Inferior parietal cortex (tissue), 1 donor: Measurements from ENCODE around the gene COA8.

ENCODE experiments used
- DNase-seq: peaks from one replicate; pipeline ENCODE4 v3.0.0-alpha.2; 2016; ENCODE audit errors: extremely low spot score

The COA8 gene, protein sequence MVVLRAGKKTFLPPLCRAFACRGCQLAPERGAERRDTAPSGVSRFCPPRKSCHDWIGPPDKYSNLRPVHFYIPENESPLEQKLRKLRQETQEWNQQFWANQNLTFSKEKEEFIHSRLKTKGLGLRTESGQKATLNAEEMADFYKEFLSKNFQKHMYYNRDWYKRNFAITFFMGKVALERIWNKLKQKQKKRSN

GRCh38 chr14:103562429-103563225 is at the start of gene COA8, which contains the start of gene BAG5:
Gene COA8, plus strand, starts transcription at chr14:103562960. Its CDS starts 42 bp downstream, at chr14:103563002.
Gene BAG5, minus strand, starts transcription at chr14:103562657. Its CDS starts 1,493 bp downstream, at chr14:103561164.
- peak; percentile 71 for DNase-seq

DNA sequence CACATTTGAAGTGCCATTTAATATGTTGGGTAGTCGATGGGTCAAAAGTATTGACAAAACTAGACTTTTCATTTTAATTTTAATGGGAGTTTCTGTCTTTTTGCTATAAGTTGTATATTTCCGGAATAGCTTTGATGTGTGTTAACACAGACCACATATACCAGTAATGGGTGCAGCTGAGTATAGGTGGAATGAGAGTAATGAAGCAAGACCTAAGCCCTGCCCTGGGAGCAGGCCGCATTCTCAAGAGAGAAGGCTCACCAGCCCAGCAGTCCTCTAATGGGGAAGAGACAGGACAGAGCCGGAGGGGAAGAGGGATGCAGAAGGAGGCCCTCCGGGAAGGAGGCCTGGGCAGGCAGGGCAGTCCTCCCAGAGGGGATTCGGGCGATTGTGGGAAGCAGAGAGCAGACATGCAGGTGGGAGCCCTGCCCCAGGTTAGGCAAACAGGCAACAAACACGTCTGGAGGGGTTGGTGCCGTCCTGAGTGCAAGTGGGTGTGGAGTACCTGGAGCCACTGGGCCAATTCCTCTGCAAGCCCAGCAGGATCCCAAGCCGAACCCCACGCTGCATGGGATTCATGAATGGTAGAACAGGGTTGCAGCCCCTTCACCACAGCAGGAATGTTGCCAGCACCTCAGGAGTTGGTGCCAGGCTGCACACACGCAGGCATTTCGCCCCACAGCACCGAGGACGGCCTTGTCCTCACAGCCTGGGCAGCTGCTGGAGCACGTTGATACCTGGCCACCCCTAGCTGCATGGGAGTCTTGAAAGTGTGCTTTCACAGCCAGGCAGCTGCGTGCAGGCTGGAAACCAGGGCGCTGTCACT is 48.0 kb upstream of the COA8 start:
- DNase-seq = no peak

DNA sequence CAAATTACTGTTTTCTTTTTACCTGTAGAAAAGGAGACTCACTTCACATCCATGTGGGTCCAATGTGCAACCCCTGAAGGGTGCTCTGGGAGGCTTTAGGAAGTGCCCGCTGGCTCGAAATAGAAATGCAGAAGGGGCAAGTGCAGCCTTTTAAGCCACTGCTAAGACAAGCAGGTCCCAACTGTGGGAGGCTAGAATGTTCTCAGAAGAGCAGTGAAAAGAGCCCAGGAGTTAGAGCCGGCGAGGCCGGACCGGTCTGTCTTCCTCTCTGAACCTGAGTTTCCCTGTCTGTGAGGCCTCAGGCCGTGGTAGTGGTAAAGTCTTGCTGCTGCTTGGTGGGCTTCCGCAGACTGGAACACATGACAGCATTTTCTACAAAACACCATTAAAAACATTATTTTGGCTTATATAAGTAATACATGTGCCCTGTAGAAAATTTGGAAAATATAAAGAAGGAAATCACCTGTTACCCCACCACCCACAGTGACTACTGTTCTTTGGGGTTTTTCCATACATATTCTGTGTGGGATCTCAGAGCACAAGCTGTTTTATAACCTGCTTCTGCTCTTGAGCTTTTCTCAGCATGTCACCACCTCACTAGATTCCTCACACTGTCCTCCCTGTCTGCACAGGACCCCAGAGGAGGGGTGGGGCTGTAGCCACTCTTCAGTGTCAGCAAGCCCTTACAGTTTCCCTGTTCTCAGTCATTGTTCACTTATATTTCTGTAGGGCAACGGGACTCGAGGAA is 46.2 kb upstream of the COA8 start:
- DNase-seq = no peak

- no peak for DNase-seq
These were observed 45.6 kb upstream of the COA8 start for GRCh38 chr14:103517174-103517566.

- no peak for DNase-seq
These were observed 44.9 kb upstream of the COA8 start for GRCh38 chr14:103517721-103518421.

DNA sequence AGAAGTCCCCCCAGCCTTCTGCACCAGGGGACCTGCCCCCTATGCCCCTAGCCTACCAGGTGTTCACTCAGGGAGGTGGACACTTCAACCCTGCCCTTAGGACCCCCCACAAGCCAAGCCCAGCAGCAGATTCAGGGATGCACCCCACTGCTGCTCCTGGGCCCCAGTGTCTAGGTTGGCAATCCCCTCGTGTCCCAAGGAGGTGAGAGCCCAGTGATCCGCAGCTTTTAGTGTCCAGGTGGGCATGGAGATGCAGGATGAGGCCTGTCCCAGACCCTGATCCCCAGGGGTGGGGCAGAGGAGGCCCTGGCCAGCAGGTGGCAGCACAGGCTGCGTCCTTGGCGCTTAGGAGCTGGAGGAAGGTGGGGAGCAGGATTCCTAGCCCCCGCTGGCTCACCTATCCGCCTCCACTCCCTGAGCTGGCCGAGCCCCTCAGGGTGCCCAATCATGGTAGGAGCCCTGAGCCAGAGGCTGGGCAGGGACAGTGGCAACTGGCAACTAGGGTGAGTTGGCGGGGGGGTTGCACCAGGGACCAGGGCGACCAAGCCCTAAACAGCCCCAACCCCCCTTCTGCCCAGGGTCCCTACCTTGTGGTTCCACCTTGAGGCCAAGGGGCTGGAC is 44.2 kb upstream of the COA8 start:
- peak; percentile 70 for DNase-seq

GRCh38 chr14:103519043-103519836 is 43.5 kb upstream of the COA8 start:
- no peak for DNase-seq

- no peak for DNase-seq
These were observed 42.9 kb upstream of the COA8 start for GRCh38 chr14:103519837-103520212.

DNA sequence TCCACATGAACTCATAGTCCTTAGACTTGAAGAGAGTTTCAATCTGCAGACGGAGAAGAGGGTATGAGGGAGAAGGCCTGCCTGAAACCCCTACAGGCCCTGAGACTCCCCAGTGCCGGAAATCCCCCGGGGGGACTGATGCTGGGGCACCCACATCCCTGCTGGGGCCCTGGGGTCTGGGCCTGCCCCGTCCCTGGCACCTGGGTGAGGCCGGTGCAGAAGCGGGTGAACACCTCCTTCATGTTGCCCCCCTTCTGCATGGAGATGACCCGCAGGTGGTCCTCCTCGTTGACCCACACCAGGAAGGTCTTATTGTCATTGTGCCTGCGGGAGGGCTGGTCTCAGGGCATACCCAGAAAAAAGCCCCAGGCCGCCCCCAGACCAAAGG is 42.5 kb upstream of the COA8 start:
- no peak for DNase-seq

GRCh38 chr14:103520657-103521437 is 41.9 kb upstream of the COA8 start:
- DNase-seq = no peak

- DNase-seq = no peak
These were observed 41.3 kb upstream of the COA8 start for GRCh38 chr14:103521438-103521950.

DNA sequence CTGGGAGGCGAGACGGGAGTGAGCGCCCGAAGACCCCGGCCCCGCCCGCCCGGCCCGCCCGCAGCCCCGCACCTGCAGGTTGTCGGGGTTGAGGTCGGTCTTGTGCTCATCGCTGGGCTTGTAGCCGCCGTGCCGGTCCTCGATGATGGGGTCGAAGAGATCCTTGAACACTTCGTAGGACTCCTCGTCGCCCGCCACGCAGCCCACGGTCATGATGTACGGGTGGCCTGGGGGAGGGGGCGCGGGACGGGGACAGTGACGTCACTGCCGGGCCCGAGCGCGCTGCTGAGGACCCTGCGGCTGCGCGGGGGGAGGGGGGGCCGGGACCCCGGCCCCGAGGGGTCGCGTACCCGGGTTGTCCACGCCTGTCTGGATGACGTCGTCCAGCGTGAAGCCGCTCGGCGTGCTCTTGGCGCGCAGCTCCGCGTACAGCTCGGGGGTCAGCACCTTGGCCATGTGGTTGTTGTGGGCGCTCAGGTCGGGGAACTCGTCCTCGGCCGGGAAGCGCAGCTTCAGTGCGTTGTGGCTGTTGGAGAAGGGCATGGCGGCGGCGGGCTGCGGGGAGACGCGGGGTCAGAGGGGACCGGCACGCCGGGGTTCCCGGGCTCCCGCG is 40.7 kb upstream of the COA8 start:
- no peak for DNase-seq

- DNase-seq = peak; percentile 87
These were observed 39.8 kb upstream of the COA8 start, which contains the start of gene CKB for GRCh38 chr14:103522649-103523574. Gene CKB, minus strand, starts transcription at chr14:103522830. Its CDS starts 337 bp downstream, at chr14:103522493.

DNA sequence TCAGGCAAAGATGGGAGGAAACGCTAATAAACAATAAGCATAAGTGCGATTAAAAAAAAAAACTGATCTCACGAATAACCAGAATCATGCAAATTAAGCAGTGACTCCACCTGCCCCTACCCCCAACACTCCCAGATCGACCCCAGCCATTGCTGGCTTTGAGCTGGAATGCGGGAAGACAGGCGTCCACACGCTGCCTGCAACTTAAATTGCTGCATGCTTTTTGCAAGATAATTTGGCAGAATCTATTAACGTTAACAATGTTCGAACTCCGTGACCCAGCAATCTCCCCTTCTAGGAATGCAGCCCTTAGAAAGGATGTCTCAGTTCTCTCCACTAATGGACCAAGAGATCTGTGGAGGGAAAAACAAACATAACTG is 39.2 kb upstream of the COA8 start:
- no peak for DNase-seq

GRCh38 chr14:103524002-103524935 is 38.5 kb upstream of the COA8 start:
- DNase-seq = no peak
